ENCODE results near the gene UBAP2. TPM values are rescaled to one million over a fixed set of nuclear protein-coding genes. Genes with fewer than 3 reads are reported as not detected.

UBAP2 gene, protein sequence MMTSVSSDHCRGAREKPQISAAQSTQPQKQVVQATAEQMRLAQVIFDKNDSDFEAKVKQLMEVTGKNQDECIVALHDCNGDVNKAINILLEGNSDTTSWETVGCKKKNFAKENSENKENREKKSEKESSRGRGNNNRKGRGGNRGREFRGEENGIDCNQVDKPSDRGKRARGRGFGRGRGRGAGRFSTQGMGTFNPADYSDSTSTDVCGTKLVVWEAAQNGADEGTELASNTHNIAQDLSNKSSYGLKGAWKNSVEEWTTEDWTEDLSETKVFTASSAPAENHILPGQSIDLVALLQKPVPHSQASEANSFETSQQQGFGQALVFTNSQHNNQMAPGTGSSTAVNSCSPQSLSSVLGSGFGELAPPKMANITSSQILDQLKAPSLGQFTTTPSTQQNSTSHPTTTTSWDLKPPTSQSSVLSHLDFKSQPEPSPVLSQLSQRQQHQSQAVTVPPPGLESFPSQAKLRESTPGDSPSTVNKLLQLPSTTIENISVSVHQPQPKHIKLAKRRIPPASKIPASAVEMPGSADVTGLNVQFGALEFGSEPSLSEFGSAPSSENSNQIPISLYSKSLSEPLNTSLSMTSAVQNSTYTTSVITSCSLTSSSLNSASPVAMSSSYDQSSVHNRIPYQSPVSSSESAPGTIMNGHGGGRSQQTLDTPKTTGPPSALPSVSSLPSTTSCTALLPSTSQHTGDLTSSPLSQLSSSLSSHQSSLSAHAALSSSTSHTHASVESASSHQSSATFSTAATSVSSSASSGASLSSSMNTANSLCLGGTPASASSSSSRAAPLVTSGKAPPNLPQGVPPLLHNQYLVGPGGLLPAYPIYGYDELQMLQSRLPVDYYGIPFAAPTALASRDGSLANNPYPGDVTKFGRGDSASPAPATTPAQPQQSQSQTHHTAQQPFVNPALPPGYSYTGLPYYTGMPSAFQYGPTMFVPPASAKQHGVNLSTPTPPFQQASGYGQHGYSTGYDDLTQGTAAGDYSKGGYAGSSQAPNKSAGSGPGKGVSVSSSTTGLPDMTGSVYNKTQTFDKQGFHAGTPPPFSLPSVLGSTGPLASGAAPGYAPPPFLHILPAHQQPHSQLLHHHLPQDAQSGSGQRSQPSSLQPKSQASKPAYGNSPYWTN
- polyA plus RNA-seq (ENCODE audit: insufficient read length) = 72.9 TPM

- DNase-seq (ENCODE audit: low read depth) = peak; percentile 93
Observed at GRCh38 chr9:34048727-34049629, at the start of gene UBAP2. Gene UBAP2 (minus strand): TSS chr9:34048887. CDS start chr9:34017148, 31,739 bp downstream.

- no peak for DNase-seq (ENCODE audit: low read depth)
Observed at GRCh38 chr9:34098307-34098706, 49.6 kb upstream of the UBAP2 start.

- DNase-seq (ENCODE audit: low read depth) = no peak
Observed at GRCh38 chr9:34097865-34098264, 49.2 kb upstream of the UBAP2 start.

GRCh38 chr9:34096751-34097150 lies 48.1 kb upstream of the UBAP2 start:
- no peak for DNase-seq (ENCODE audit: low read depth)

DNA sequence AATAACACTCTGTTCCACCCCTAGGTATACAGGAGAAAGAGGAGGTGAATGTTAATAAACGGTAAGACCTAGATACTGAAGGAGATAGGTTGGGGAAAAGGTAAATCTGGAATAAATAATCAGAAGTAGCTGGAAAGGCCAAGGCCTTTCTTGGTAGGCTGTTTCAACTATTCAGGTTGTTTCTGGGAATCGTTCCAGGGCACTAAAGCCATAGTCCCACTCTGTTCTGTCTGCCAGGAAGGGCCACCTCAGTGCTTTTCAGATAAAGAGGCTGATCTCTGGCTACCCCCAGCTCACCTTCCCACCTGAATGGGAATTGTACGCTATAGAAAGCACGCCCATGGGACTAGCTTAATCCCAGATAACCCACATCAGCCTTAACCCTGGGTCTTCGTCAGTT lies 44.9 kb upstream of the UBAP2 start:
- DNase-seq (ENCODE audit: low read depth) = no peak

- DNase-seq (ENCODE audit: low read depth) = no peak
Observed at GRCh38 chr9:34089311-34089710, 40.6 kb upstream of the UBAP2 start.

DNA sequence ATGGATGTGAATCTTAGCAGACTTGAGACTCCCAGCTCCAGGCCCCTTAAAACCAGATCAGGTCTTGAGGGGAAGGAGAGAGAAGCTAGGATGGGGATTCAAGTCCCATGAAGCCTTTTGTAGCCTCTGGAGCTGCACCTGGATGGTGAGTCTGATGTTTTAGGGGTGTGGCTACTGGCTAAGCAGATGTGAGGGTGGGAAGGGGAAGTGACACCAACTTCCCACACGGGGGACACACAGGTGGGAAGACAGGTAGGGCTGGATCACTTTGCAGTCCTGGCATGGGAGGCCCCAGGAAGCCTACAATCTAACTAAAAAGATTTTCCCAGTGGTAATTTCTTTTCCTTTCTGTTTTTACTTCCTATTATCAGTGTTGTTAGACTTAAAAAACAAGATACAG lies 38.7 kb upstream of the UBAP2 start:
- no peak for DNase-seq (ENCODE audit: low read depth)

DNA sequence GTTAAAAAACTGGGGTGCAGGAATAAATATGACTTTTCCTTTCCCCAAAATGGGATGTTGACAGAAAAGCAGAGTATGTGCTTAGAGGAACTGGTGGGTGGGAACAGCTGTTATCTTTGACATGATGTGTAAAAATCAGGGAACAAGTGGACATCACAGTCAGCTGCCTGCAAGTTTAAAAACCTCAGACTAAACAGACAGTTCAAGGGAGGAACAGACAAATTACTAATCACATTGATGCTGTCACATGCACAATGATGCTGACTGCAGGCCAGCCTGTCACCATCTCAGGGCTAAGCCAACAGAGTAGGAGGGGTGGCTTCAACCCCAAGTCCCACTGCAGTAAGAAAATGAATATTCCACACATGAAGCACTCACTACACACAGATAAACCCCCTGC lies 38.2 kb upstream of the UBAP2 start:
- DNase-seq (ENCODE audit: low read depth) = no peak

GRCh38 chr9:34085581-34086500 lies 37.2 kb upstream of the UBAP2 start:
- DNase-seq (ENCODE audit: low read depth) = no peak

GRCh38 chr9:34084562-34084961 lies 35.9 kb upstream of the UBAP2 start:
- no peak for DNase-seq (ENCODE audit: low read depth)

GRCh38 chr9:34079181-34079580 lies 30.5 kb upstream of the UBAP2 start:
- no peak for DNase-seq (ENCODE audit: low read depth)

DNA sequence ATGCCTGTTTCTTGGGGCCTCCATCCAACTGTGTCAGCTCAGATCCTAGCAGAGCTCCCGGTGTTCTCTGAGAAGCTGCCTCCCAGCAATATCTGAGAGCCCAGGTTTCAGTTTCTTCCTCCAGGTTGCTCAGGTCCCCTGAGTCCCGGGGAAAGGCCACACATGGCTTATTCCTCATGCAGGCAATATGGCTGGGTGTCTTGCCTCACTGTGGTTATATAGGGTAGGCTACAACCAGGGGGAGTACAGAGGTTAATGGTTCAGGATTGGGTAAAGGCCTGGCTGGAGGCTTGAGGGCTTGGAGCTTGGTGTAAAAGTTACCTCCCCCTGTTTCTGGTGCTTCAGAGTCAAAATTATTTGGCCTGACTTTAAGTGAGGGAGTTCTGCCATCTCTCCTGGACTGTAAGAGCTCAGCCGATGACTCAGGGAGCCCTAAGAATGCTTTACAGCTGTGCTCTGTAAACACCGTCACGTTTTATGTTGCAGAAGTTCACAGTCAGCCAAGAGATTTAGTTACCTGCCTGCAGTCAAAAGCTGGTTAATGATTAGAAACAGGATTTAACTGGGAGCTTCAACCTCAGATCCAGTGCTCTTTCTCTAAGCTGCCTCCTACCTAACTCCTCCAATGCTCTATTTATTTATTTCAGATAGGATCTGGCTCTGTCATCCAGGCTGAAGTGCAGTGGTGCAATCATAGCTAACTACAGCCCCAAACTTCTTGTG lies 24.3 kb upstream of the UBAP2 start:
- no peak for DNase-seq (ENCODE audit: low read depth)

DNA sequence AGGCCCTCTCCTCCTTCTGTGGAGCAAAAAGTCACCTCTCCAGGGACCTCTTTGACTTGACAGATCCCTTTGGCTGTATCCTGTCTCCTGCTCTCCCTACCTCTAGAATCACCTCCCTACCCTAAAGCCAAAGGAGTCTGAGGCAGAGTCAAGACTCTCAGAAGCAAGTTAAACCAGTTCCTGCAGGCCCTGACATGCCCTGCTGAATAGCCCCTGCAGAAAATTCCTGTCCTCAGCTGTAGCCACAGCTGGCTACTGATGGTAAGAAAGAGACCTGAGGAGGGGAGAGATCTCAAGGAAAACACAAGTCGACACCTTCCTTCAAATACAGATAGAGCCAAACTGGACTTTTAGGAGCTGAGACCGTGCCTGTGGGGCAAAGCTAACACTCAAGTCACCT lies 23.7 kb upstream of the UBAP2 start:
- DNase-seq (ENCODE audit: low read depth) = no peak

DNA sequence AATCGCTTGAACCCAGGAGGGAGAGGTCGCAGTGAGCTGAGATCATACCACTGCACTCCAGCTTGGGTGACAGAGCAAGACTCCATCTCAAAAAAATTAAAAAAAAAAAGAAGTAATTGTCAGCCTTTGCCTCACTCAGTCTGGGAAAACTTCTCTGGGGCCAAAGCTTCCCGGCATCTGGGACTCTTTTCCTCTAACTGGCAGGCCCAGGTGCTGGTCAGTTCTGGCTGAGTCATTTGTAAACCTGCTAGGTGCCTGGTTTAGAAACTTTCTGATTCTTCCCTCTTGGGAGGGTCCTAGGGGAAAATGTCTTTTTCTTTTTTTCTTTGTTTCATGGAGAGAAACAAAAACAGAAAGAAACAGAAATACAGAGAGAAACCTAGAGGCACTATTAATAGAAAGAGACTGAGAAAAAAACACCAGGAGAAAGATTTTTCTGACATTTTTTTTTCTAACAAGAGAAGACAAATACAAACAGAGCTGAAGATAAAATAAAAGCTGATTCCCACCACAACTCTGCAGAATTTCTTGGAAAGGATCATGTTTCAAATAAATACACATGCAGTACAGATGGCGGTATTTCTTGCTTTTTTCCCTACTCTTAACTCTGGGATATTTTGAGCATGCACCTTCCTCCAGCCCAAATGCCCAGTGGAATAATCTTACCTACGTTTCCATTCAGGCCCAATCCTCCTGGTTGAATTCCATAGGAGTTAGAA lies 22.1 kb upstream of the UBAP2 start:
- DNase-seq (ENCODE audit: low read depth) = no peak

DNA sequence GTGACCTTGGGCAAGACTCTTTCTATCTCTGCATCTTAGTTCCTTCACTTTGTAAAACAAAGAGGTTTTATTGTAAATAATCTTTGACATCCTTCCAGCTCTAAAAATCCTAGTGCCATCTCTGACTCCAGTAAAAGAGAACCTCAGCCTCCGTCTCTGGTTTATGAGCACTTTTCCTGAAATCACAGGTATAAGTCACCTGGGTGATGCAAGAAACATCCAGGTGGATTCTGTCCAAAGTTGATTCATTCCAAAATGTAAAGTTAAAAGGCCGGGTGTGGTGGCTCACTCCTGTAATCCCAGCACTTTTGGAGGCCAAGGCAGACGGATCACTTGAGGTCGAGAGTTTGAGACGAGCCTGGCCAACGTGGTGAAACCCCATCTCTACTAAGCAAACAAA lies 21.1 kb upstream of the UBAP2 start:
- no peak for DNase-seq (ENCODE audit: low read depth)

DNA sequence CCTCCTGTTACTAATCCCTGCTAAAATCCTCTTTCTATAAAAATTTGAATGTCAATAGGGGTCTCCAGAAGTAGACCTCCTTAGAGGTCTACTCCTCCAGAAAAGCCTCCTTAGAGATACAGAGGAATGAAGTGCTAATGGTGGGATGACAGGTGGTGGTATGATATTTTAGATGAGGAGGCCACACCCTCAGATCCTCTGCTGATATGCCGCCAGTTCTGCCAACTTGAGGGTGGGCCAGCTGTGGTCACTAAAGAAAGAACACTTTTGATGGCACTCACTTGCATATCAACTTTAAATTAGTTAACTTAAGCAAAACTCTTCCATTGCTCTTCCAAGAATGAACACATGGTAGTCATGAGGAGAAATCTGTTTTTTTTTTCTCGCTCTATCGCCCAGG lies 16.9 kb upstream of the UBAP2 start:
- DNase-seq (ENCODE audit: low read depth) = no peak

DNA sequence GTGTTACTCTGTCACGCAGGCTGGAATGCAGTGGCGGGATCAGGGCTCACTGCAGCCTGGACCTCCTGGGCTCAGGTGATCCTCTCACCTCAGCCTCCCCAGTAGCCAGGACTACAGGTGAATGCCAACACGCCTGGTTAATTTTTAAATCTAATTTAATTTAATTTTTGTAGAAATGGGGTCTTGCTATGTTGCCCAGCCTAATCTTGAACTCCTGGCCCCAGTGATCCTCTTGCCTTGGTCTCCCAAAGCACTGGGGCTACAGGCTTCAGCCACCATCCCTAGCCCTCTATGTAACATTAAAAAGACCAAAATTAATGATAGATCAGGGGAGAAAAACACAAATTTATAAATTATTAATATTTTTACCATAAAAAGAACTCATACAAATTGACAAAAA lies 11.3 kb upstream of the UBAP2 start:
- no peak for DNase-seq (ENCODE audit: low read depth)

DNA sequence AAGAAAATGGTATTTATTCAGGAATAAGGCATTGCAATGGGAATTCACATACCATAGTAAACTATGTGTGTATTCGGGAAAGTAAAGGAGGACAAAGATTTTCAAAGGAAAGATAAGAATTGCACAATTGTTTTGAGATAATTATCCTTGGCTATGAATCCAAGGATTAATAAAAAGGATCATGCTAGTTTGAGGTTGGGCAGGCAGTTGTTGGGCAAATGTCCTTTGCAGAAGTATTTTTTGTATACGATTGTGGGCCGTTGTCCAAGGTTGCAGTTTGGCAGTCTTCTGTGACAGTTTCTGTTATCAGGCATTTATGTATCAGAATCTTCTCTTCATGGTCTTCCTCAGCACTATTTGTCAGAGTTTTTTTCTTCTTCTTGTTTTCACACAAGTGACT lies 10.6 kb upstream of the UBAP2 start:
- DNase-seq (ENCODE audit: low read depth) = no peak

Measured in forelimb muscle (tissue), 1 donor.